NK-92 (cell line): ENCODE results near the gene LIG1.

Experiments
- DNase-seq: peaks from one replicate; lab custom pipeline; 2025; ENCODE audit not compliant: unreplicated experiment; lab: John Stamatoyannopoulos, UW

LIG1 gene

GRCh38 chr19:48169939-48170803 lies at the start of gene LIG1, which contains the start of gene ZSWIM9:
TSS of gene LIG1 (minus strand) at chr19:48170344. CDS start at chr19:48165566, 4,778 bp downstream.
TSS of gene ZSWIM9 (plus strand) at chr19:48170680. CDS start at chr19:48171803, 1,123 bp downstream.
- DNase-seq, result peak; percentile 44

DNA sequence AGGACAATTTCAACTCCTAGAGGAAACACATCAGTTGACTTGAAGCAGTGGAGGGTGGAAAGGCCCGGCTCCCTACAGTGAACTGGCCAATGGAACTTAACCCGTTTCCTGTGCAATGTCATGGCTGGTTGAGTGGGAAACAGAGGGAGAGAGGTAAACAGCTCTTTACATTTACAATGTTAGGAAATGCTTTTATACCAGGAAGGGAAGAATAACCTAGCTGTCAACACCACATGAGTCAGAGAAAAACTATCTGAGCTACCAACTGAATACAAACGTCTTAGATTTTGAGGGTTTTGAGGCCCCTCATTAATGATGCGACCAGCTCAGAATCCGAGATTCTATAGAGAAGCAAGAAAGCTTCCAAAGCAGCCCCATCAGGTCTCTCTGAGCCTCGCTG lies 48.9 kb upstream of the LIG1 start:
- DNase-seq, result no peak

DNA sequence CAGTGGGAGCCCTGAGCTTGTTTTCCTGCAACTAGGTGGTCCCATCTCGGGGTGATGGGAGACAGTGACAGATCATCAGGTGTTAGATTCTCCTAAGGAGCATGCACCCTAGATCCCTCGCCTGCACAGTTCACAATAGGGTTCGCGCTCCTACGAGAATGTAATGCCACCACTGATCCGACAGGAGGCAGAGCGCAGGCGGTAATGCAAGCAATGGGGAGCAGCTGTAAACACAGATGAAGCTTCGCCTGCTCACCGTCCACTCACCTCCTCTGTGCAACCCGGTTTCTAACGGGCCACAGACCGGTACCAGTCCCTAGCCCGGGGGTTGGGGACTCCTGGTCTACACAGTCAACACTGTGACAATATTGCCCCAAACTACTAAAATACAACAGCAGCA lies 46.8 kb upstream of the LIG1 start:
- DNase-seq, result no peak

DNA sequence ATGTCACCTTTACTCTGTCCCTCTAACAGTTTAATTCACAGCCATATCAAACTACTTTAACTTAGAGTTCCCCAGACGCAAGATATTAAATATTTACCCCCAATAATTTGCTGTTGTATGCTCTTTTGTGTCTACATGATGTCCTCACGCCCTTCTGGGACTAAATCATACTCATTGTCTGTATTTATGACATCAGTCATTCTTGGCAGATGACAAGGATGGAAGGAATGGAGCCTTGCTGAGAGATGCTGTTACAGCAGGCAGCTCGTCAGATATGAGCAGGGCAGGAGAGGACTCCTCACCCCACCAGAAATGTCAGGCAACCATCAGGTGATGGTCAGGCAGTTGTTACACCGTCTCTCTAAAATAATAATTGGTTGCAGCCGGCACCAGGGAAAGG lies 43.8 kb upstream of the LIG1 start:
- DNase-seq, result no peak

DNA sequence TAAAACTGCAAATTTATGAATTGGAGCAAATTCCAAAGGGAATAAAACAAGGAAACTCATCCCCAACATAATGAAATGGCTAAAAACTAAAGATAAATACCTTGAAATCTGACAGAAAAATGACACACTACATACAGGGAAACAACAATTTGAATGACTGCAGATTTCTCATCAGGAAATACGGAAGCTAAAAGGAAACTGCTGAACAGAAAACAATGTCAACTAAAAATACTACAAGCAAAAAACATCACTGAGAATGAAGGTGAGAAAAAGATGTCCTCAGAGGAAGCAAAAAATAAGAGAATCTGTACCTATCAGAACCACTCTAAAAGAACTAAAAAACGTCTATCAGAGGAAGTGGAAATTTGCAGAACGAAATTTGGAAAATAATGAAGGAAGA lies 39.9 kb upstream of the LIG1 start:
- no peak for DNase-seq

DNA sequence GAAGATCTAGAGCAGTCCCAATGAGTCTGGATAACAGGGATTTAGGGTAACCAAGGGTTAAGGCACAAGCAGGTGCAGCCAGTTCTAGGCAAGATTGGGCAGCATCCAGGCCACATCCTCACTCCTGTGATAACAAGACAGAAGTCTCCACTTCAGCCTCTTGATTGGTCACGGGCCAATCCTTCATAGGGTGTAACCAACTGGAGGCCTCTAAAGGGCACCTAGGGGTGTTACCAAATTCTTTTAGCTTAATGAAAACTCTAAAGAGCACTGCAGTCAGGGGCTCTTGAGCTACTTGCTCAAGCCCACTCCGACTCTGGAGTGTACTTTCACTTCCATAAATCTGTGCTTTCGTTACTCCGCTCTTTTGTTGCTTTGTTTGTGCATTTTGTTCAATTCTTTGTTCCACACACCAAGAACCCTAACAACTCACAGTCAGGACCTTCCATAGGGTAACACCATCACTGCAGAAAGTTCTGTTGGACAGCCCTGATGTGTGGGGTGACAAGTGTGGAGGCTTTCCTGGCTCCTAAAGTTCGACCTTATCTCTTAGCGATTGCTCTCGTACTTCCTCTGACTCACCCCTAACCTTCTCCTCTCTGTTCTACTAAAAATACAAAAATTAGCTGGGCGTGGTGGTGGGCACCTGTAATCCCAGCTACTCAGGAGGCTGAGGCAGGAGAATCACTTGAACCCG lies 36.4 kb upstream of the LIG1 start:
- no peak for DNase-seq

DNA sequence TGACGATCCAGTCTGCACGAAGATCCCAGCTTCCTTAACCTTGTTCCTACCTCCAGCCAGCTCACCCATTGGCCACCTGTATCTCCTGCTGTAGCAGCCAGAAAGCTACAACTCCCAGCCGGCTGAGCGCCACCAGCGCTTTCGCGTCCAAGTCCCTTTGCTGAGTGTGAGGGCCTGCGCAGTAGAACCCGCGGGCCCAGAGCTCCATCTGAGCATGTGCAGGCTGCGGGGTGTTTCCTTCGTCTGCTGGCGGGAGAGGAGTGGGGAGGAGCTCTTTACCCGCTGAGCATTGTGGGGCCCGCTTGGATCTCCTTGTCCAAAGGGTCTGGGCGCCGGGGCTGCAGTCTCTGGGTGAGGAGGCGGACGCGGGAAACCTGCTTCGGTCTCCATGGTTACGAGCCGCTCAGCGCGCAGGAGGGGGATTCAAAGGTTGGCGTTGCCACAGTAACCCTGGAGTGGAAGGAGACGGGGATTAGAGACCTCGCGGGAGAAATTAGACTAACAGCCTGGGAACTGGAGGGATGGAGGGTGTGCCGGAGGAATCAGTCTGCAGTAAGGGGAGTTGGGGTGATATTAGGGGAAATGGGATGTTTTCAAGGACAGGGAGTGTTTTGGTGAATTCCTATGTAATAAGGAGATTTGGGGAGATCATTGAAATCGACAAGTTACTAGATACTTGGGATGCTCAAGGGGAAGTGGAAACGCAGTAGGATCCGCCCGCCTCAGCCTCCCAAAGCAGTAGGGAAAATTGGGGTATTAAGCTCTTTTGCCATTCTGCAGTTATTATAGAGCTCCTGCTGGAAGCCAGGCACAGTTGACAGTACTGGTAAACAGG lies 33.9 kb upstream of the LIG1 start:
- peak; percentile 45 for DNase-seq

DNA sequence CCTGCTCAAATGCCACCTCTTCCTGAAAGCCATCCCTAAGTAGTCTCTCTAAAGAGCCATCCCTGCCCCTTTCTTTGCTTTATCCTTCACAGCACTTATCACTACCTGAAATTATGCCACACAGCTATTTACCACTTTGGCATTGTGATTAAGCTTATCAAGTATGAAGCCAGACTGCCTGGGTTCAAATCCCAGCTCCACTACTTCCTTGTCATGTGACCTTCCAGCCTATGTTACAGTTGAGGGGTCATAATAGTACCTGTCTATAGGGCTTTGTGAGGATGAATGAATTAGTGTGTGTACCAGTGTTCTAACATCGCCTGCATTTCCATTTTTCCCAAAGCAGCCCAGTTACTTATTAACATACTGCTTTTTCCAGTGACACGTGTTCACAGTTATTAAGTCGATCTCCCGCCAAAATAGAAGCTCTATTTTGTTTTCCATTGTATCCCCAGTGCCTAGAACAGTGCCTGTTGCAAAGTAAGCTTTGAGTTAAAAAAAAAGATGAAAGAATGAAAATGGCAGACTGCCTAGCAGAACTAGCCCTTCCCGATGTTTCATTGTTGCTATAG lies 33.2 kb upstream of the LIG1 start:
- DNase-seq, result no peak

GRCh38 chr19:48196933-48197665 lies 27.0 kb upstream of the LIG1 start:
- no peak for DNase-seq

DNA sequence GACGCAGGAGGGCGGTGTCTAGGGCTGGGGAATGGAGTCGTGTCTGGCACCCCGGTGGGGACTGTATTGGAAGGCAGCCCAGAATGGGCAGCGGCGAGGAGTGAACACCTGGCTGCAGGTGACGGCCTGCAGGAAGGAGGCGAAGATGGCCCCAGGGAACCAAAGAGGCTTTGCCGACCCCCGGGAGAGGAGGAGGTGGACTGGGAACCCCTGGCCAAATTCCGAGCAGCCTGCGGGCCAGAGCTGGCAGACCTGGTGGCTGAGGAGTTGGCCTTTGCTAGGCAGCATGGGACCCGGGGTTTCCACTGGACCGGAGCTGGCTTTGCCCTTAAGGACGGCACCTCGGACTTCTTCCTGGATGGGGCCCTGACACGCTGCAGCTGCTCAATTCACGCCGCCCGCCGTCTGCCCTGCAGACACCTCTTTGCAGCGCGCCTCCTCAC lies 26.2 kb upstream of the LIG1 start:
- no peak for DNase-seq

DNA sequence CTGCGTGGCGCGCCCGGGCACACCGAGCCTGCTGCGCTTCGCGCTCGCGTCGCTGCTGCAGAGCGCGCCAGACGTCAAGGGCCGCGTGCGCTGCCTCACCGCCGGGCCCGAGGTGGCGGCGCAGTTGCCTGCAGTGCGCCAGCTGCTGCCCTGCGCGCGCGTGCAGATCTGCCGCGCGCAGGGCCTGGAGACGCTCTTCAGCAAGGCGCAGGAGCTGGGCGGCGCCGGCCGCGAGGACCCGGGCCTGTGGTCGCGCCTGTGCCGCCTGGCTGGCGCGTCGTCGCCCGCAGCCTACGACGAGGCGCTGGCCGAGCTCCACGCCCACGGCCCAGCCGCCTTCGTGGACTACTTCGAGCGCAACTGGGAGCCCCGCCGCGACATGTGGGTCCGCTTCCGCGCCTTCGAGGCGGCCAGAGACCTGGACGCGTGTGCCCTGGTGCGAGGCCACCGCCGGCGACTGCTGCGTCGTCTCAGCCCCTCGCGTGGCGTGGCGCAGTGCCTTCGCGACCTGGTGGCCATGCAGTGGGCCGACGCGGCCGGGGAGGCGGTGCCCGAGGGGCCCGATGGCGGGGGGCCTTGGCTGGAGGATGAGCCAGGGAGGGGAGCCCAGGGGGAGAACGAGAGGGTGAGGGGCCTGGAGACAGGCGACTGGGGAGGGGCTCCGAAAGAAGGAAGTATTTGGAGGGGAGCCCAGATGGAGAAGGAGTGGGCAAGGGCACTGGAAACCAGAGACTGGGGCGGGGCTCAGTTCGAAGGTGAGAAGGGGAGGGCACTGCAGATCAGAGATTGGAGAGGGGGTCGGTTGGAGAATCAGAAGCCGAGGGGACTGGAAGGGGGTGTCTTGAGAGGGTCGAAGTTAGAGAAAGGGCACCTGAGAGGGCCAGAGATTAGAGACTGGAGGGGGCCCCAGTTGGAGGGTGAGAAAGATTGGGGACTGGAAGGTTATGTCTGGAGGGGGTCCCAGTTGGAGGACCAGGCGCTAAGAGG lies 25.0 kb upstream of the LIG1 start:
- DNase-seq, result no peak

DNA sequence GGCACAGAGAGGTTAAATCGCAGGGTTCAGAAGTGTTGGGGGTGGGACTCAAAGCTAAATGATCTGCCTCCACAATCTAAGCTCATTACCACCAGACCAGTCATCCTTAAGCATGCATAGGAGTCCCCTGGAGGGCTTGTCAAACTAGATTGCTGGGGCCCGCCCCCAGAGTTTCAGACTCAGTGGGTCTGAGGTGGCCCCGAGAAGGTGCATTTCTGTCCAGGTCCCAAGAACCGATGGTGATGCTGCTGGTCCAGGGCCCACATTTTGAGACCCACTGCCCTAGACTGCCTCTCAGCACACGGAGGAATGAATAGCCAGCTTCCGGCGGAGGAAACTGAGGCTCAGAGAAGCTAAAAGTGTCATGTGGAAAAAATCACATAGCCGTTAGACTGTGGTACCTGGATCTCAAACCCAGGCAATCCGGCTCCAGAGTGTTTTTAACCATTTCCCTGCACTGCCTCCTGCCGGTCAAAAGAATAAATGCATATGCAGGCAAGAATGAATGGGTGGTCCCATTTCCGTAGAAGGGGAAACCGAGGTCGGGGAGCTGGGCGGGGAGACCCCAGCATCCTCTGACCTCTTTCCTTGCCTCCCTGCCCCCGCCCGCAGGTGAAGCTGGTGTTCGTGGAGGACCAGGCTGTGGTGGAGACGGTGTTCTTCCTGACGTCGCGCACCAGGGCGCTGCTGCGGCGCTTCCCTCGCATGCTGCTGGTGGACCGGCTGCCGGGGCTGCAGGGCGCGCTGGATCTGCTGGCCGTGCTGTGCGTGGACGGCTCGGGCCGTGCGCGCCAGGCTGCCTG lies 24.1 kb upstream of the LIG1 start:
- DNase-seq, result no peak

DNA sequence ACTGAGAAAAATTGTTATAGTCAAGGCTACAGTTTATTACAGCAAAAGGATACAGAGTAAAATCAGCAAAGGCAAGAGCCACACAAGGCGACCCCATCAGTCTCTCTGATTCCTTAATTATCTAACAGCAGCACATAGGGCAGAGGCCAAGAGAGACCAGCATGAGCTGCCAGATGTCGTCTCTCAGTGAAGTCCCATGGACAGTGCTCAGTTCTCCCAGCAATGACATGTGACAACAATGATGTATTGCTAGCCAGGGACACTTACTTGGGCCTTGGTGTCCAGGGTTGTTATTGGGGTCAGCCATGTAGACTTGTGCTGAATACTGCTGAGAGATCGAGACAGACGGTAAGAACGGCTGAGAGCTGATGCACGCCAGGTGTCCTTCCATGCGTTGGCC lies 22.6 kb upstream of the LIG1 start:
- no peak for DNase-seq

DNA sequence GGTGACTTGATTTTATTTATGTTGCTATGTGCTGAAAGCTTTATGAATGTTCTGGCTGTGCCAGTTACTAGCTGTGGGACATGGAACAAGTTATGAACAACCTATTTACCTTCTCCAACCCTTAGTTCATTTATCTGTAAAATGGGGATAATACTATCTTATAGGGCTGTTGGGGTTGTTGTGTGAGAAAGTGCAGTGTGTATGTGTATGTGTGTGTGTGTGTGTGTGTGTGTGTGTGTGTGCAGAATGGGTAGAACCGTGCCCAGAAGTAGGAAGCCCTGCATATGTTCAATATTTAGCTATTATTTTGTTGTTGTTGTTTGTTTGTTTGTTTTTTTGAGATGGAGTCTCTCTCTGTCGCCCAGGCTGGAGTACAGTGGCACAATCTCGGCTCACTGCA lies 20.7 kb upstream of the LIG1 start:
- DNase-seq, result no peak

- no peak for DNase-seq
These were observed 20.2 kb upstream of the LIG1 start for GRCh38 chr19:48190288-48190884.

- no peak for DNase-seq
These were observed 16.4 kb upstream of the LIG1 start for GRCh38 chr19:48186541-48186991.

DNA sequence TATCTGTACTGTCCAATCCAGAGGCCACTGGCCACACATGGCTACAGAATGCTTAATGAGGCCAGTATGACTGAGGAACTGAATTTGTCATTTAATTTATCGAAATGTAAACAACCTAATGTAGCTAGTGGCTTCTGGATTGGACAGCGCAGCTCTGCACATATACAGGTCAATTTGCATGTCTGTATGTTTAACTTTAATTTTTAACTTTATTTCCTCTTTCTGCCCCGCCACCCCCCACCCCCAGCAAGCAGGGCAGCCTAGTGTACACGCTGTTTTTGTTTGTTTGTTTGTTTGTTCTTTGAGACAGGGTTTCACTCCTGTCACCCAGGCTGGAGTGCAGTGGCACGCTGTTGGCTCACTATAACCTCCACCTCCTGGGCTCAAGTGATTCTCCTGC lies 15.9 kb upstream of the LIG1 start:
- DNase-seq, result no peak

- no peak for DNase-seq
These were observed 13.2 kb upstream of the LIG1 start for GRCh38 chr19:48183356-48183755.
